ENCODE data around the gene TRDN.

DNA sequence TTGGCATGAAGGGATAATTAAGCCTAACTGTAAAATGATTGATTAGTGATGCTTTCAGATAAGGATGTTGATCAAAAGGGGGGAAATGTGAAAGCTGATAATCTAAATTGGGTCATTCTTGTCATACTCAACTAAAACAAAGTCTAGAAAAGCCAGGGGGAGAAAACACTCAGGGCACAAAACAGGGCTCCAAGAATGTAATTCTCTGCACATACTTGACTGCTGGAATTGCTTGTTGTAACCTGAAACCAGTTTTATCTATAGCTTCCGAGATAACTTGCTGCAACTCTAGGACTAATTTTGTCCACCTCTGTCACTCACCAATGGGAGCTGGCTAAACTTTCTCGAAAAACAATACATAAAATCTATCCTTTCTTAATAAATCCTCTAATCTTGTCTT lies 330.4 kb downstream of the TRDN start:
- TF ChIP-seq, protein P1, sequence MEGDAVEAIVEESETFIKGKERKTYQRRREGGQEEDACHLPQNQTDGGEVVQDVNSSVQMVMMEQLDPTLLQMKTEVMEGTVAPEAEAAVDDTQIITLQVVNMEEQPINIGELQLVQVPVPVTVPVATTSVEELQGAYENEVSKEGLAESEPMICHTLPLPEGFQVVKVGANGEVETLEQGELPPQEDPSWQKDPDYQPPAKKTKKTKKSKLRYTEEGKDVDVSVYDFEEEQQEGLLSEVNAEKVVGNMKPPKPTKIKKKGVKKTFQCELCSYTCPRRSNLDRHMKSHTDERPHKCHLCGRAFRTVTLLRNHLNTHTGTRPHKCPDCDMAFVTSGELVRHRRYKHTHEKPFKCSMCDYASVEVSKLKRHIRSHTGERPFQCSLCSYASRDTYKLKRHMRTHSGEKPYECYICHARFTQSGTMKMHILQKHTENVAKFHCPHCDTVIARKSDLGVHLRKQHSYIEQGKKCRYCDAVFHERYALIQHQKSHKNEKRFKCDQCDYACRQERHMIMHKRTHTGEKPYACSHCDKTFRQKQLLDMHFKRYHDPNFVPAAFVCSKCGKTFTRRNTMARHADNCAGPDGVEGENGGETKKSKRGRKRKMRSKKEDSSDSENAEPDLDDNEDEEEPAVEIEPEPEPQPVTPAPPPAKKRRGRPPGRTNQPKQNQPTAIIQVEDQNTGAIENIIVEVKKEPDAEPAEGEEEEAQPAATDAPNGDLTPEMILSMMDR (IDR thresholded peaks at IDR 0.05), result no peak
- TF ChIP-seq POLR2A (IDR thresholded peaks at IDR 0.05) (no peak), EP300 (IDR thresholded peaks at IDR 0.05) (no peak)

Measured in sigmoid colon (tissue), 4 donors.